GM12874 (cell line): Measurements from ENCODE around the gene SLC52A3.

Experiments used
- TF ChIP-seq, protein P1 (sequence below): IDR thresholded peaks from 2 replicates; pipeline ENCODE4 v1.5.1; 2011; ENCODE audit warnings: low read depth, mild to moderate bottlenecking, control low read depth, low read length, moderate library complexity; ENCODE audit not compliant: insufficient read depth

The SLC52A3 gene

DNA sequence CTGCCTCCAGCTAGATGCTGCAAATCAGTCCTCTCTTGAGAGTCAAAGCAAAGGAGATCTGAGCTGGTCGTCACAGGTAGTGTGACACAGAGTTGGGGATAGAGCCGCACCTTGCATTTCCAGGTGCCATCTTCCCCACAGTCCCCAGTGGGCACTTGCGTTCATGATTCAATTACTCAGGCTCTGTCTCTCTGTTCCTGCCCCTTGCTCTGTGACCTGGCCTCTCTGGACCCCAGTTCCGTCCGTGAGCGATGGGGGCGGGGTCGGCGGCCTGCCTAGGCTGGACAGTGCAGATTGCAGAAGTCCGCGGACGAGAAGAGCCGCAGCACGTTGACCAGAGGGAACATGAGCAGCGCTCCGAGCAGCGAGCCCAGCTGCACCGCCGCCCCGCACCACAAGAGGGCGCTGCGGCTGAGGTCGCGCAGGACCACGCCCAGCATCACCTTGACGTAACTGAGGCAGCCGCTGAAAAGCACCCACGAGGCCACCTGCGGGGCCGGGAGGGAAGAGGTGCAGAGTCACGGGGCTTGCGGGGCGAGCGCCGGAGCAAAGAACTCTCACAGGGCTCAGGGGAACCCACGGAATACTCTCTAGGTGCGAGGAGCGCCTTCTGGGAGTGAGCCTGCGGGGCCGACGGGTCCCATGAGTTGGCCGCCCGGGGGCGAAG lies 7.4 kb downstream of the SLC52A3 start:
- TF ChIP-seq, protein P1, sequence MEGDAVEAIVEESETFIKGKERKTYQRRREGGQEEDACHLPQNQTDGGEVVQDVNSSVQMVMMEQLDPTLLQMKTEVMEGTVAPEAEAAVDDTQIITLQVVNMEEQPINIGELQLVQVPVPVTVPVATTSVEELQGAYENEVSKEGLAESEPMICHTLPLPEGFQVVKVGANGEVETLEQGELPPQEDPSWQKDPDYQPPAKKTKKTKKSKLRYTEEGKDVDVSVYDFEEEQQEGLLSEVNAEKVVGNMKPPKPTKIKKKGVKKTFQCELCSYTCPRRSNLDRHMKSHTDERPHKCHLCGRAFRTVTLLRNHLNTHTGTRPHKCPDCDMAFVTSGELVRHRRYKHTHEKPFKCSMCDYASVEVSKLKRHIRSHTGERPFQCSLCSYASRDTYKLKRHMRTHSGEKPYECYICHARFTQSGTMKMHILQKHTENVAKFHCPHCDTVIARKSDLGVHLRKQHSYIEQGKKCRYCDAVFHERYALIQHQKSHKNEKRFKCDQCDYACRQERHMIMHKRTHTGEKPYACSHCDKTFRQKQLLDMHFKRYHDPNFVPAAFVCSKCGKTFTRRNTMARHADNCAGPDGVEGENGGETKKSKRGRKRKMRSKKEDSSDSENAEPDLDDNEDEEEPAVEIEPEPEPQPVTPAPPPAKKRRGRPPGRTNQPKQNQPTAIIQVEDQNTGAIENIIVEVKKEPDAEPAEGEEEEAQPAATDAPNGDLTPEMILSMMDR: peak; percentile 84

DNA sequence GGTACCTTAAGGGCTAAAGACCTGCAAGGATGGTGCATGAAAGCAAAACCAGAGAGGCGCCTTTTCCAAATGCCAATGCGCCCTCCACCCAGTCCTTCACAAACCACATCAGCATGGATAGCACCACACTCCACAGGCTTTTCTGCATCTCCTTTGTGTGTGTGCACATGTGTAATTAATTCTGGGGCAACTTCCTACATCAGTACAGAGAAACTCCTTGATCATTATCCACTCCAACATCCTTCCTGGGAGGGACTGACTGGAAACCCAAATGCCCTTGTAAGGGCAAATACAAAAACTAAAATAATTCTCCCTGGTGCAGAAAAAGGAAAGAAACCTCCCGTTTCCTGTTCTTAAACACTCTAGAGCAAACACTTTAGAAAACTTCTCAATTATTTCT lies 10.8 kb downstream of the SLC52A3 start:
- TF ChIP-seq, protein P1: no peak

DNA sequence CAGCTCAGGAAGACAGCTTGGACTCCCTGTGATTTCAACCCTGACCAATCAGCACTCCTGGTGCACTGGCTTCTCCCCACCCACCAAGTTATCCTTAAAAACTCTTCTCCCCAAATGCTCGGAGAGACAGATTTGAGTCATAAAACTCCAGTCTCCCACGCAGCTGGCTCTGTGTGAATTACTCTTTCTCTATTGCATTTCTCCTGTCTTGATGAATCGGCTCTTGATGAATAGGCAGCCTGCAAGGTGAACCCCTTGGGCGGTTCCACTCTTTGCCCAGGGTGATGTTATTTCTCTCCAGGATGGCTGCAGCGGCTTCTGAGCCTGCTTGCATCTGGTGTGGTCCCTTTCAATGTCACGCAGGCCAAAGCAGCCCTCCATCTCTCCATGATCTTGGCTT lies 12.4 kb downstream of the SLC52A3 start:
- TF ChIP-seq, protein P1: no peak

DNA sequence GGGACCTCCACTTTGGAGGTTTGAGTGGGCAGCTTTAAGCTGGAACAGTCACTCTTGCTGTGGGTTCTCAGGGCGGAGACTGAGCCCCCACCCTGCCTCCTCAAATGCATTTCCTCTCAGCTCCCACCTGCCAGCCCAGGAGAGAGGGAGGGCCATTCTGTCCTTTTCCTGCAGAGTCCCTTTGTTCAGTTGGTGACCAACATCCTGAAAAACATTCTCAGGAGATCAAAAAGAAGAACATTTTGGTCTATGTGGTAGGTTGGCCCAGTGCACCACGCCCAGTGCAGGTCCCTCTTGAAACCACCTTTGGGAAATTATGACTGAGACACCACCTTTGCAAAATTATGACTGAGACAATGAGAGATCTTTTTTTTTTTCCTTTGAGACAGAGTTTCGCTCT lies 13.4 kb downstream of the SLC52A3 start:
- TF ChIP-seq, protein P1: no peak

DNA sequence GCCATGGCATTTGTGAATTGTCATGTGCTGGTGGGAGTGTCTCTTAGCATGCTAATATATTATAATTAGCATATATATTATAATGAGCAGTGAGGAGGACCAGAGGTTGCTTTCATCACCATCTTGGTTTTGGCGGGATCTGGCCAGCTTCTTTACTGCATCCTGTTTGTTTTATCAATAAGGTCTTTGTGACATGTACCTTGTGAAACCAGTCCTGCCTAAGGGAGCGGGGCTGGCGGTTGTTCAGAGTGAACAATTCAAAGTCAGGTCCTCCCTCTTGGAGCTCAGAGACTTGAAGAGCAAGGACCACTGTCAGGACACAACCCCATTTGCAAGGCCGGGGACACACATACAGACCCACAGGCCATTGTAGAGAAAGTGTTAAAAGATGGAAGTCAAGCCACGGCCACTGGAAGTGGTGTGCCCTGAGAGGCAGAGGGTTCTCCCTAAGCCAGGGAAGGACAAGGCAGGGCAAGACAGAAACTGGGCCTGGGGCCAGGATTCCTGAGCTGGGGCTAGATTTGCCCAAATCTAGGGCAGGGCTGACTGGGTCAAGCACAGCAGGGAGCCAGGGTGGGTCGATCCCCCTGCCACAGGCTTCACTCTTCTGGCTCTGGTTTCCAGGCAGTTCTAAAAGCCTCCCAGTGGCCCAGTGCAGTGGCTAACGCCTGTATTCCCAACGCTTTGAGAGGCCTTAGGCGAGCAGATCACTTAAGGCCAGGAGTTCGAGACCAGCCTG lies 14.2 kb downstream of the SLC52A3 start:
- TF ChIP-seq, protein P1: no peak

DNA sequence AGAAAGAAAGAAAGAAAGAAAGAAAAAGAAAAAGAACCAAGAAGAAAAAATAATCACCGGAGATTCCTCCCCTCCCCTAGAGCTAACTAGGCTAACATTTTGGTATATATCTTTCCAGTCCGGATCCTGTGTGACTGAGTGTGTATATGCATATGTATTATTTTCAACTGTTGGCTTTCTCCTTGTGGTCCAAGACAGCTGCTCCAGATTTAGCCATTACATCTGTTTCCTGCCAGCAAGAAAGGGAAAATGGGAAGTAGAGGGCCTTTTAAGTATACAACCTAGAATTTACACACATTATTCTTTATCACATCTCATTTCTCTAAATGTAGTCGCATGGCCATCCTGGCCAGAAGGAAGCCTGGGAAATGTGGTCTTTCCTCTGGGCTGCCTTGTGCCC lies 15.2 kb downstream of the SLC52A3 start:
- TF ChIP-seq, protein P1: no peak

DNA sequence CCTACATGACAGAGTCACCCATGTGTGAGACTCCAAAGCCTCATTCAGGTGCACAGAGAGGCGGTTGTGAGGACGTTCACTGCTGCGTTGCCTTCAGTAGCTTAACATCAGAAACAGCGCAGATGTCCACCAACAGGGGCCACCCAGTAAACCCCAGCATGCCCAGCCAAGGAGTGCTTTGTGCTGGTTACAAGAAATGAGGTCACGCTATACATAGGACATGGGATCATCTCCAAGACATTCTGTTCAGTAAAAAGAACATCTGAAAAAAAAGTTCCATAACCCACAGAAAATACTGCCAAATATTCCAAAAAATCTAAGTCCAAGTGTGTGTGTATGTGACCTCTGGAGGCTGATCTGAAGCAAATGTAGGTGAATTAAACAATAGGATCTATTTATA lies 16.0 kb downstream of the SLC52A3 start:
- TF ChIP-seq, protein P1: no peak
